A549 (cell line): ENCODE measurements around the gene IL19. TPM values are rescaled to one million over a fixed set of nuclear protein-coding genes. Genes with fewer than 3 reads are reported as not detected.

ENCODE experiments used
- ATAC-seq, 2 experiments: fragments of 200-7000 bp in 1 of 2; fragments of >200 bp in 1 of 2; cut with Nextera tagmentation in 1 of 2; cut with Tn5 transposase in 1 of 2; 3 replicates each; pipeline versions ENCODE4 v1.8.0 to v1.9.1; 2018 to 2020; ENCODE audit warnings: mild to moderate bottlenecking in 1 of 2, moderate library complexity in 1 of 2
- CTCF ChIA-PET: fragments of 300-600 bp; sonication (Branson Sonifier 250); formaldehyde crosslinking; extraction: SDS; loops from one replicate; lab custom pipeline; 2021; ENCODE audit warnings: antibody characterized with exemption, inconsistent platforms; lab: Yijun Ruan, JAX
- POLR2A ChIA-PET: fragments of 350-600 bp; formaldehyde crosslinking; extraction: SDS; loops from one replicate; lab custom pipeline; 2021; ENCODE audit warnings: antibody characterized with exemption, inconsistent platforms; lab: Yijun Ruan, JAX
- DNase-seq, 2 experiments: peaks; one replicate each; pipeline versions ENCODE4 v3.0.0 to v3.0.0-alpha.2; 2011 to 2016; ENCODE audit warnings: low read depth in 1 of 2, low spot score in 1 of 2
- FAIRE-seq: peaks from 2 replicates; lab custom pipeline; 2011; peaks lifted over from hg19 to GRCh38; lab: Jason Lieb, UNC
- H3K27ac ChIP-seq, 2 experiments: fragments of >200 bp; sonication (Bioruptor Twin); formaldehyde crosslinking; 3 replicates each; pipeline ENCODE4 v1.5.1; 2016 to 2017
- H3K4me1 ChIP-seq: fragments of >200 bp; sonication (Bioruptor Twin); formaldehyde crosslinking; 3 replicates; pipeline ENCODE4 v1.6.1; 2016
- H3K4me2 ChIP-seq: fragments of >200 bp; sonication (Bioruptor Twin); formaldehyde crosslinking; 3 replicates; pipeline ENCODE4 v1.6.1; 2016
- H3K4me3 ChIP-seq: fragments of >200 bp; sonication (Bioruptor Twin); formaldehyde crosslinking; 3 replicates; pipeline ENCODE4 v1.5.1; 2016
- H3K9me3 ChIP-seq: fragments of >200 bp; sonication (Bioruptor Twin); formaldehyde crosslinking; 3 replicates; pipeline ENCODE4 v1.6.1; 2016
- ATOH8 ChIP-seq: fragments of 250-450 bp; sonication (Bioruptor Pico); IDR thresholded peaks from 2 replicates; pipeline ENCODE4 v1.5.0; 2020; ENCODE audit warnings: low read depth, mild to moderate bottlenecking, moderate library complexity
- CBX8 ChIP-seq: fragments of 200-600 bp; sonication (generic); IDR thresholded peaks from 2 replicates; pipeline ENCODE4 v1.6.1; 2016
- EHF ChIP-seq: fragments of 250-450 bp; sonication (Bioruptor Pico); IDR thresholded peaks from 2 replicates; pipeline ENCODE4 v1.5.0; 2020; ENCODE audit warnings: mild to moderate bottlenecking
- EHMT2 ChIP-seq: fragments of 200-600 bp; sonication (generic); IDR thresholded peaks from 2 replicates; pipeline ENCODE4 v1.6.1; 2016; ENCODE audit warnings: antibody characterized with exemption, low read depth, mild to moderate bottlenecking, moderate library complexity
- EP300 ChIP-seq, 2 experiments: fragments of >200 bp; sonication (Bioruptor Twin); formaldehyde crosslinking; IDR thresholded peaks; 2 replicates in 1 of 2; 3 replicates in 1 of 2; pipeline ENCODE4 v1.6.1; 2016 to 2017
- ESRRA ChIP-seq: fragments of 150-350 bp; IDR thresholded peaks from 2 replicates; pipeline ENCODE4 v1.6.1; 2014; ENCODE audit warnings: mild to moderate bottlenecking, low read length, borderline replicate concordance
- FOXS1 ChIP-seq: fragments of 250-450 bp; sonication (Bioruptor Pico); IDR thresholded peaks from 2 replicates; pipeline ENCODE4 v1.5.0; 2020; ENCODE audit warnings: mild to moderate bottlenecking, moderate library complexity
- HEYL ChIP-seq: fragments of 250-450 bp; sonication (Bioruptor Pico); IDR thresholded peaks from 2 replicates; pipeline ENCODE4 v1.8.0; 2021; ENCODE audit warnings: mild to moderate bottlenecking, moderate library complexity
- JUNB ChIP-seq: fragments of >200 bp; sonication (Bioruptor Twin); formaldehyde crosslinking; IDR thresholded peaks from 2 replicates; pipeline ENCODE4 v1.6.1; 2016
- KDM5A ChIP-seq: fragments of 200-600 bp; sonication (generic); IDR thresholded peaks from 2 replicates; pipeline ENCODE4 v1.6.1; 2016; ENCODE audit warnings: antibody characterized with exemption, mild to moderate bottlenecking
- NPAS2 ChIP-seq: fragments of 250-450 bp; sonication (Bioruptor Pico); IDR thresholded peaks from 2 replicates; pipeline ENCODE4 v1.8.0; 2022; ENCODE audit warnings: mild to moderate bottlenecking, moderate library complexity, borderline replicate concordance
- PHF8 ChIP-seq: fragments of 200-600 bp; sonication (generic); IDR thresholded peaks from 2 replicates; pipeline ENCODE4 v1.6.1; 2016; ENCODE audit warnings: low read depth, mild to moderate bottlenecking, antibody characterized with exemption, moderate library complexity, borderline replicate concordance
- RCOR1 ChIP-seq: fragments of 150-350 bp; IDR thresholded peaks from 2 replicates; pipeline ENCODE4 v1.6.1; 2014; ENCODE audit warnings: antibody characterized with exemption, low read length, low read depth
- RFX5 ChIP-seq: fragments of 450-650 bp; IDR thresholded peaks from 2 replicates; pipeline ENCODE4 v1.7.1; 2014; ENCODE audit warnings: antibody characterized with exemption, mild to moderate bottlenecking, moderate library complexity
- SMC3 ChIP-seq: fragments of >200 bp; sonication (Bioruptor Twin); formaldehyde crosslinking; IDR thresholded peaks from 3 replicates; pipeline ENCODE4 v1.6.1; 2018; ENCODE audit warnings: inconsistent platforms
- SREBF2 ChIP-seq: fragments of 450-650 bp; IDR thresholded peaks from 2 replicates; pipeline ENCODE4 v1.6.1; 2014; ENCODE audit warnings: mild to moderate bottlenecking, moderate library complexity
- TFCP2L1 ChIP-seq: fragments of 250-450 bp; sonication (Bioruptor Pico); IDR thresholded peaks from 2 replicates; pipeline ENCODE4 v1.5.0; 2021; ENCODE audit warnings: mild to moderate bottlenecking
- TP53 ChIP-seq: fragments of 250-450 bp; sonication (Bioruptor Pico); IDR thresholded peaks from 2 replicates; pipeline ENCODE4 v1.5.0; 2021; ENCODE audit warnings: mild to moderate bottlenecking, moderate library complexity
- ZFP36 ChIP-seq: fragments of 450-650 bp; IDR thresholded peaks from 2 replicates; pipeline ENCODE4 v1.6.1; 2014; ENCODE audit warnings: borderline replicate concordance; ENCODE audit not compliant: partially characterized antibody
- ZSCAN20 ChIP-seq: fragments of 250-450 bp; sonication (Bioruptor Pico); IDR thresholded peaks from 2 replicates; pipeline ENCODE4 v1.8.0; 2022; ENCODE audit warnings: mild to moderate bottlenecking, moderate library complexity
- WGBS: methylation state at CpG from one replicate; pipeline ENCODE4 v1.1.6; 2017; ENCODE audit errors: missing lambda C conversion rate; 5-methylcytosine and 5-hydroxymethylcytosine counted together
- polyA plus RNA-seq, 4 experiments: library from polyadenylated mRNA; depleted of rRNA in 3 of 4; stranded (reverse); fragments of >200 nt; fragmentation: RNase III in 1 of 4; extraction: RNeasy Plus Mini Kit Qiagen cat#74134 plus additional on column Dnase treatment in 1 of 4; gene quantifications; 2 replicates in 3 of 4; 3 replicates in 1 of 4; pipeline ENCODE4 v1.2.3, GENCODE V29; 2011 to 2017
- TF ChIP-seq, protein P1 (sequence below): fragments of >200 bp; sonication (Bioruptor Twin); formaldehyde crosslinking; IDR thresholded peaks from 2 replicates; pipeline ENCODE4 v1.6.1; 2016
- TF ChIP-seq, protein P2 (sequence below): IDR thresholded peaks from 2 replicates; pipeline ENCODE4 v1.6.1; 2012

The IL19 gene
- polyA plus RNA-seq, 2 of the 4 experiments (the other 2 are of a cell fraction) = not detected

GRCh38 chr1:206842854-206843253 is 72.3 kb downstream of the IL19 start (continued):
- no peak for TF ChIP-seq TP53 (CRISPR knock-in tag)
- TF ChIP-seq HEYL (CRISPR knock-in tag) = no peak
- TF ChIP-seq TFCP2L1 (CRISPR knock-in tag) = no peak
- no peak for TF ChIP-seq RFX5
- no peak for TF ChIP-seq ZFP36
- TF ChIP-seq CBX8 = no peak
- TF ChIP-seq, all 56 proteins: peak for 0

- FAIRE-seq (no peak), DNase-seq (no peak), ATAC-seq (no peak)
- POLR2A ChIA-PET = no interaction called here
- no peaks in the 10 kb centered on the region for H3K4me1 ChIP-seq
- WGBS = 79% methylated on average over 4 of the region's 4 CpGs
- CTCF ChIA-PET = interaction anchor here (1.1 kb wide), 1 partner anchor 13 kb away, joined by 3 read pairs; no protein-coding TSS in a partner anchor
- no peaks in the 10 kb centered on the region for H3K9me3 ChIP-seq
- no peak overlapping the region; a peak in 1 of 6 replicates for H3K27ac ChIP-seq
- H3K4me3 ChIP-seq = no peak overlapping the region
- H3K4me2 ChIP-seq = no peak overlapping the region
- TF ChIP-seq KDM5A = no peak
- TF ChIP-seq RCOR1 = no peak
- TF ChIP-seq ESRRA = no peak
- TF ChIP-seq EHF (CRISPR knock-in tag) = no peak
Measured at GRCh38 chr1:206843626-206844025, 73.1 kb downstream of the IL19 start.

- no peak for TF ChIP-seq PHF8
- H3K27ac ChIP-seq = no peak overlapping the region
- ChIA-PET POLR2A (no interaction called here), CTCF (interaction anchor here (1.3 to 3.0 kb wide), 3 partner anchors 9 to 19 kb away, joined by 3 to 11 read pairs (median 8); partner anchors contain the start of gene IL20)
- no peaks in the 10 kb centered on the region for H3K4me1 ChIP-seq
- no peak for DNase-seq
- FAIRE-seq = no peak
- H3K9me3 ChIP-seq = no peaks in the 10 kb centered on the region
- H3K4me3 ChIP-seq = no peak overlapping the region
- no peak for ATAC-seq
- no peak overlapping the region for H3K4me2 ChIP-seq
Measured at GRCh38 chr1:206846487-206846886, 75.9 kb downstream of the IL19 start.

DNA sequence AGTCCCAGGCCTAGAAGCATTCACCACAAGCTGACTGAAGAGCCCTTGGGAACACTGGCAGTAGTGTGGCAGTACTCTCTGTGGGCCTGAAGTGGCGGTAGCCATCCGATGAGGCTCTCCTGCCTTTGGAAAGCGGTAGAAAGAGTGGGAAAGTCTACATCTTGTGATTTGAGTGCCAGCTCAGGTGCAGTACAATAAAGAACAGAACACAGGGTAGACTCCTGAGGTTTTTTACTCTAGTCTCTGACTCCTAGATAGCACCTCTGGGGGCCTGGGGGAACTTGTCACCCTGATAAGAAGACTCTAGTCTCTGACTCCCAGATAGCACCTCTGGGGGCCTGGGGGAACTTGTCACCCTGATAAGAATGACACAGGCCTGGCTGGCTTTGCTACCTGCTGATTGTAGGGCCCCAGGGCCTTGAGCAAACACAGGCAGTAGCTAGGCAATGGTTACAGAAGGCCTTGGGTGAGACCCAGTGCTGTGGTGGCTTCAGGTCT is 76.8 kb downstream of the IL19 start:
- no peak for TF ChIP-seq JUNB
- TF ChIP-seq RFX5 = no peak
- TF ChIP-seq, protein P1, sequence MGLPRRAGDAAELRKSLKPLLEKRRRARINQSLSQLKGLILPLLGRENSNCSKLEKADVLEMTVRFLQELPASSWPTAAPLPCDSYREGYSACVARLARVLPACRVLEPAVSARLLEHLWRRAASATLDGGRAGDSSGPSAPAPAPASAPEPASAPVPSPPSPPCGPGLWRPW = no peak
- TF ChIP-seq HEYL (CRISPR knock-in tag) = no peak
- no peak for TF ChIP-seq NPAS2 (CRISPR knock-in tag)
- TF ChIP-seq SMC3 = no peak
- TF ChIP-seq TFCP2L1 (CRISPR knock-in tag) = no peak
- TF ChIP-seq SREBF2 = no peak
- TF ChIP-seq FOXS1 (CRISPR knock-in tag) = no peak
- TF ChIP-seq ATOH8 (CRISPR knock-in tag) = no peak
- TF ChIP-seq EP300 (IDR thresholded peaks at IDR 0.05) = no peak
- no peak for TF ChIP-seq ZFP36
- no peak for TF ChIP-seq ZSCAN20 (CRISPR knock-in tag)
- TF ChIP-seq, protein P2, sequence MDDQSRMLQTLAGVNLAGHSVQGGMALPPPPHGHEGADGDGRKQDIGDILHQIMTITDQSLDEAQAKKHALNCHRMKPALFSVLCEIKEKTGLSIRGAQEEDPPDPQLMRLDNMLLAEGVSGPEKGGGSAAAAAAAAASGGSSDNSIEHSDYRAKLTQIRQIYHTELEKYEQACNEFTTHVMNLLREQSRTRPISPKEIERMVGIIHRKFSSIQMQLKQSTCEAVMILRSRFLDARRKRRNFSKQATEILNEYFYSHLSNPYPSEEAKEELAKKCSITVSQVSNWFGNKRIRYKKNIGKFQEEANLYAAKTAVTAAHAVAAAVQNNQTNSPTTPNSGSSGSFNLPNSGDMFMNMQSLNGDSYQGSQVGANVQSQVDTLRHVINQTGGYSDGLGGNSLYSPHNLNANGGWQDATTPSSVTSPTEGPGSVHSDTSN = no peak
- no peak for TF ChIP-seq EHMT2
- TF ChIP-seq, all 56 proteins: peak for 0
- ChIA-PET POLR2A (no interaction called here), CTCF (interaction anchor here (1.1 to 3.0 kb wide), 4 partner anchors 9 to 114 kb away, joined by 3 to 11 read pairs (median 4); no protein-coding TSS in a partner anchor)
- Histone ChIP-seq H3K4me1 (no peaks in the 10 kb centered on the region), H3K27ac (no peak overlapping the region), H3K4me3 (no peak overlapping the region), H3K4me2 (no peak overlapping the region), H3K9me3 (peaks cover 8% of the 10 kb centered on the region)
- ATAC-seq = no peak
- WGBS = 87% methylated on average over 3 of the region's 3 CpGs
- no peak for FAIRE-seq
- DNase-seq = no peak
